Keratinocyte (primary cell): ENCODE measurements around the gene LIN7A. TPM values are rescaled to one million over a fixed set of nuclear protein-coding genes. Genes with fewer than 3 reads are reported as not detected.

Source experiments
- DNase-seq: peaks from one replicate; pipeline ENCODE4 v3.0.0-alpha.2; 2011; ENCODE audit warnings: low read depth, missing footprints, low spot score
- FAIRE-seq: peaks from 2 replicates; lab custom pipeline; 2011; peaks lifted over from hg19 to GRCh38; lab: Jason Lieb, UNC
- H2AFZ ChIP-seq: 2 replicates; pipeline ENCODE4 v1.6.0; 2012; ENCODE audit warnings: low read length, control low read depth, inconsistent platforms; ENCODE audit not compliant: control insufficient read depth
- H3K27ac ChIP-seq: 2 replicates; pipeline ENCODE4 v1.5.1; 2011; ENCODE audit warnings: low read length; ENCODE audit not compliant: control insufficient read depth, insufficient read depth
- H3K27me3 ChIP-seq: 3 replicates; pipeline ENCODE4 v1.6.0; 2011; ENCODE audit warnings: low read length; ENCODE audit not compliant: control insufficient read depth, insufficient read depth; ENCODE audit errors: extremely low read depth
- H3K36me3 ChIP-seq, 2 experiments: 2 replicates in 1 of 2; 3 replicates in 1 of 2; pipeline ENCODE4 v1.5.1; 2011; ENCODE audit warnings: low read length in 2 of 2, mild to moderate bottlenecking in 1 of 2; ENCODE audit not compliant: control insufficient read depth in 2 of 2, insufficient read depth in 2 of 2; ENCODE audit errors: extremely low read depth in 1 of 2
- H3K4me1 ChIP-seq: 3 replicates; pipeline ENCODE4 v1.5.1; 2011; ENCODE audit warnings: low read length; ENCODE audit not compliant: control insufficient read depth, insufficient read depth; ENCODE audit errors: extremely low read depth
- H3K4me2 ChIP-seq: 3 replicates; pipeline ENCODE4 v1.6.0; 2011; ENCODE audit warnings: low read depth, low read length; ENCODE audit not compliant: control insufficient read depth, insufficient read depth; ENCODE audit errors: extremely low read depth
- H3K4me3 ChIP-seq, 3 experiments: fragments of 200-600 bp in 1 of 3; sonication (generic) in 1 of 3; 2 replicates in 2 of 3; 3 replicates in 1 of 3; pipeline ENCODE4 v1.5.1; 2011 to 2016; ENCODE audit warnings: low read length in 3 of 3, mild to moderate bottlenecking in 3 of 3, control low read depth in 2 of 3, inconsistent platforms in 1 of 3, low read depth in 1 of 3, mixed read lengths in 1 of 3, mixed run types in 1 of 3, moderate library complexity in 1 of 3; ENCODE audit not compliant: control insufficient read depth in 2 of 3, insufficient read depth in 2 of 3; ENCODE audit errors: extremely low read depth in 1 of 3
- H3K79me2 ChIP-seq: 2 replicates; pipeline ENCODE4 v1.6.0; 2012; ENCODE audit warnings: low read length; ENCODE audit not compliant: control insufficient read depth, insufficient read depth
- H3K9ac ChIP-seq: 3 replicates; pipeline ENCODE4 v1.6.0; 2011; ENCODE audit warnings: low read length; ENCODE audit not compliant: control insufficient read depth, insufficient read depth; ENCODE audit errors: extremely low read depth
- H3K9me1 ChIP-seq: 3 replicates; pipeline ENCODE4 v1.6.0; 2011; ENCODE audit warnings: low read length; ENCODE audit not compliant: control insufficient read depth, insufficient read depth; ENCODE audit errors: extremely low read depth
- H3K9me3 ChIP-seq: 2 replicates; pipeline ENCODE4 v1.5.1; 2012; ENCODE audit warnings: low read depth, low read length; ENCODE audit not compliant: control insufficient read depth
- H4K20me1 ChIP-seq: 3 replicates; pipeline ENCODE4 v1.6.0; 2011; ENCODE audit warnings: low read length; ENCODE audit not compliant: control insufficient read depth, insufficient read depth; ENCODE audit errors: extremely low read depth
- CTCF ChIP-seq, 3 experiments: IDR thresholded peaks in 1 of 3; conservative IDR thresholded peaks in 1 of 3; optimal IDR thresholded peaks in 1 of 3; 2 replicates in 2 of 3; 3 replicates in 1 of 3; pipeline versions ENCODE3 to v1.5.1; 2011; ENCODE audit warnings: low read length in 3 of 3, mild to moderate bottlenecking in 3 of 3, moderate library complexity in 2 of 3, control low read depth in 1 of 3, inconsistent platforms in 1 of 3; ENCODE audit not compliant: insufficient read depth in 2 of 3; ENCODE audit errors: extremely low read depth in 1 of 3
- EZH2 ChIP-seq: IDR thresholded peaks from one replicate; pipeline ENCODE4 v1.6.1; 2012; ENCODE audit warnings: inconsistent platforms, mild to moderate bottlenecking, low read length, moderate library complexity
- dilution Hi-C: fragments of 300-500 bp; cut with MboI; formaldehyde crosslinking; loops from one replicate; pipeline ENCODE4 v1.7.0; 2020; ENCODE audit warnings: low sequenced_read_pairs; ENCODE audit not compliant: extremely low pct_ligation_motif_present
- polyA plus RNA-seq, 5 experiments: library from polyadenylated mRNA; depleted of rRNA in 3 of 5; stranded (reverse) in 3 of 5; stranded (forward) in 1 of 5; unstranded in 1 of 5; fragments of >200 nt; gene quantifications; 1 replicate in 1 of 5; 2 replicates in 3 of 5; 3 replicates in 1 of 5; pipeline versions ENCODE4 v1.2.1 to v1.2.3, GENCODE V29; 2011 to 2012; ENCODE audit warnings: missing spikeins in 2 of 5, low read depth in 1 of 5, low replicate concordance in 1 of 5

Gene LIN7A
- polyA plus RNA-seq, 1 donor (not counting 4 experiments of a cell fraction or from before 2014, with no cell fraction given): not detected

GRCh38 chr12:80936642-80937390, 918 bp downstream of the LIN7A start:
- dilution Hi-C loops: no loop called here
- no peak for DNase-seq

GRCh38 chr12:80936353-80936641, 1.4 kb downstream of the LIN7A start:
- H3K27me3 ChIP-seq: peaks cover 28% of the 10 kb centered on the region
- dilution Hi-C loops: no loop called here
- H4K20me1 ChIP-seq: no peaks in the 10 kb centered on the region

More at GRCh38 chr12:80936642-80937390, 918 bp downstream of the LIN7A start:
- H2AFZ ChIP-seq: peak overlapping the region; percentile 78
- no peaks in the 10 kb centered on the region for H3K9me1 ChIP-seq
- H3K4me3 ChIP-seq: peak overlapping the region; percentile 31 to 67 (median 61)
- FAIRE-seq: no peak
- no peaks in the 10 kb centered on the region for H3K9me3 ChIP-seq
- H3K36me3 ChIP-seq: no peaks in the 10 kb centered on the region
- H3K4me1 ChIP-seq: peaks cover 7% of the 10 kb centered on the region
- TF ChIP-seq EZH2 (peak; percentile 83), CTCF (optimal IDR thresholded peaks at IDR 0.05 in 1 of 3, IDR thresholded peaks at IDR 0.05 in 1 of 3, conservative IDR thresholded peaks at IDR 0.05 in 1 of 3; ENCODE audit: extremely low read depth in 1 of 3, insufficient read depth in 2 of 3, low read length in 3 of 3) (no peak)
- H3K27me3 ChIP-seq: peaks cover 28% of the 10 kb centered on the region
- peak overlapping the region; percentile 87 for H3K4me2 ChIP-seq
- H4K20me1 ChIP-seq: no peaks in the 10 kb centered on the region
- no peaks in the 10 kb centered on the region for H3K79me2 ChIP-seq
- H3K9ac ChIP-seq: no peak overlapping the region
- no peak overlapping the region for H3K27ac ChIP-seq

More at GRCh38 chr12:80936353-80936641, 1.4 kb downstream of the LIN7A start:
- DNase-seq (no peak), FAIRE-seq (no peak)
- Histone ChIP-seq H2AFZ (peak overlapping the region; percentile 78), H3K4me1 (peaks cover 7% of the 10 kb centered on the region), H3K4me2 (peak overlapping the region; percentile 87), H3K9ac (no peak overlapping the region), H3K9me3 (no peaks in the 10 kb centered on the region), H3K4me3 (peak overlapping the region; percentile 31 to 67 (median 61)), H3K36me3 (no peaks in the 10 kb centered on the region), H3K79me2 (no peaks in the 10 kb centered on the region), H3K9me1 (no peaks in the 10 kb centered on the region), H3K27ac (no peak overlapping the region)
- TF ChIP-seq EZH2 (no peak), CTCF (optimal IDR thresholded peaks at IDR 0.05 in 1 of 3, IDR thresholded peaks at IDR 0.05 in 1 of 3, conservative IDR thresholded peaks at IDR 0.05 in 1 of 3; ENCODE audit: extremely low read depth in 1 of 3, insufficient read depth in 2 of 3, low read length in 3 of 3) (no peak)
